Muscle layer of colon (tissue), 2 donors: ENCODE measurements around the gene ITGB5.

Source experiments
- H3K27ac ChIP-seq: one replicate; pipeline ENCODE4 v1.7.0; 2013; ENCODE audit warnings: low read depth, mild to moderate bottlenecking, low read length, moderate library complexity
- H3K27me3 ChIP-seq, 2 donors: one replicate each; pipeline ENCODE4 v1.7.0; 2013; ENCODE audit warnings: low read length in 2 of 2, mild to moderate bottlenecking in 2 of 2; ENCODE audit not compliant: insufficient read depth in 2 of 2, control insufficient read depth in 1 of 2
- H3K36me3 ChIP-seq: one replicate; pipeline ENCODE4 v1.7.0; 2013; ENCODE audit warnings: mild to moderate bottlenecking, low read length; ENCODE audit not compliant: insufficient read depth
- H3K4me1 ChIP-seq: one replicate; pipeline ENCODE4 v1.7.0; 2013; ENCODE audit warnings: mild to moderate bottlenecking, low read length; ENCODE audit not compliant: insufficient read depth
- H3K4me3 ChIP-seq, 2 donors: one replicate each; pipeline ENCODE4 v1.7.0; 2013; ENCODE audit warnings: low read length in 2 of 2, low read depth in 1 of 2, mild to moderate bottlenecking in 1 of 2, moderate library complexity in 1 of 2
- H3K9ac ChIP-seq: one replicate; pipeline ENCODE4 v1.7.0; 2013; ENCODE audit warnings: low read length
- H3K9me3 ChIP-seq: one replicate; pipeline ENCODE4 v1.7.0; 2013; ENCODE audit warnings: mild to moderate bottlenecking, low read length
- donor health status: abdominal sarcoma.
- donor health status: Adenocarcinoma of cecum.

The ITGB5 gene

GRCh38 chr3:124802702-124803101 lies 84.5 kb downstream of the ITGB5 start:
- Histone ChIP-seq H3K27ac (no peak overlapping the region), H3K27me3 (no peaks in the 10 kb centered on the region), H3K4me1 (peaks cover 19% of the 10 kb centered on the region), H3K4me3 (no peak overlapping the region), H3K9ac (no peak overlapping the region), H3K9me3 (no peaks in the 10 kb centered on the region), H3K36me3 (peaks cover 5% of the 10 kb centered on the region)

GRCh38 chr3:124802061-124802698 lies 85.0 kb downstream of the ITGB5 start:
- H3K4me1 ChIP-seq: peaks cover 19% of the 10 kb centered on the region
- no peak overlapping the region for H3K4me3 ChIP-seq
- no peaks in the 10 kb centered on the region for H3K27me3 ChIP-seq
- H3K9me3 ChIP-seq: no peaks in the 10 kb centered on the region
- H3K27ac ChIP-seq: no peak overlapping the region
- no peak overlapping the region for H3K9ac ChIP-seq
- peaks cover 8% of the 10 kb centered on the region for H3K36me3 ChIP-seq

GRCh38 chr3:124800511-124801258 lies 86.5 kb downstream of the ITGB5 start:
- Histone ChIP-seq H3K9ac (no peak overlapping the region), H3K4me3 (no peak overlapping the region), H3K36me3 (peaks cover 23% of the 10 kb centered on the region), H3K27ac (no peak overlapping the region), H3K4me1 (peaks cover 19% of the 10 kb centered on the region), H3K9me3 (no peaks in the 10 kb centered on the region), H3K27me3 (no peaks in the 10 kb centered on the region)

GRCh38 chr3:124800076-124800475 lies 87.1 kb downstream of the ITGB5 start:
- no peaks in the 10 kb centered on the region for H3K9me3 ChIP-seq
- no peak overlapping the region for H3K9ac ChIP-seq
- no peak overlapping the region for H3K27ac ChIP-seq
- H3K27me3 ChIP-seq: no peaks in the 10 kb centered on the region
- no peak overlapping the region for H3K4me3 ChIP-seq
- H3K36me3 ChIP-seq: peaks cover 27% of the 10 kb centered on the region
- H3K4me1 ChIP-seq: peaks cover 19% of the 10 kb centered on the region

- H3K36me3 ChIP-seq: peaks cover 30% of the 10 kb centered on the region
- peaks cover 19% of the 10 kb centered on the region for H3K4me1 ChIP-seq
- H3K27ac ChIP-seq: no peak overlapping the region
- no peaks in the 10 kb centered on the region for H3K27me3 ChIP-seq
- H3K9me3 ChIP-seq: no peaks in the 10 kb centered on the region
- no peak overlapping the region for H3K4me3 ChIP-seq
- no peak overlapping the region for H3K9ac ChIP-seq
Observed at GRCh38 chr3:124799676-124800075, 87.5 kb downstream of the ITGB5 start.

- Histone ChIP-seq H3K9ac (no peak overlapping the region), H3K4me1 (peaks cover 26% of the 10 kb centered on the region), H3K36me3 (peaks cover 43% of the 10 kb centered on the region), H3K4me3 (no peak overlapping the region), H3K27me3 (no peaks in the 10 kb centered on the region), H3K27ac (no peak overlapping the region), H3K9me3 (no peaks in the 10 kb centered on the region)
Observed at GRCh38 chr3:124797426-124797945, 89.7 kb downstream of the ITGB5 start.

GRCh38 chr3:124796477-124796876 lies 90.7 kb downstream of the ITGB5 start:
- no peaks in the 10 kb centered on the region for H3K9me3 ChIP-seq
- H3K4me1 ChIP-seq: peaks cover 36% of the 10 kb centered on the region
- no peaks in the 10 kb centered on the region for H3K27me3 ChIP-seq
- no peak overlapping the region for H3K9ac ChIP-seq
- no peak overlapping the region for H3K4me3 ChIP-seq
- H3K27ac ChIP-seq: no peak overlapping the region
- H3K36me3 ChIP-seq: peaks cover 43% of the 10 kb centered on the region

- peaks cover 33% of the 10 kb centered on the region for H3K4me1 ChIP-seq
- no peaks in the 10 kb centered on the region for H3K27me3 ChIP-seq
- no peak overlapping the region for H3K27ac ChIP-seq
- no peaks in the 10 kb centered on the region for H3K9me3 ChIP-seq
- no peak overlapping the region for H3K4me3 ChIP-seq
- peaks cover 43% of the 10 kb centered on the region for H3K36me3 ChIP-seq
- no peak overlapping the region for H3K9ac ChIP-seq
Observed at GRCh38 chr3:124793054-124793739, 94.0 kb downstream of the ITGB5 start.

GRCh38 chr3:124792341-124793040 lies 94.7 kb downstream of the ITGB5 start:
- H3K9ac ChIP-seq: no peak overlapping the region
- H3K9me3 ChIP-seq: no peaks in the 10 kb centered on the region
- no peak overlapping the region for H3K4me3 ChIP-seq
- H3K4me1 ChIP-seq: peaks cover 40% of the 10 kb centered on the region
- H3K27ac ChIP-seq: peak overlapping the region; percentile 7
- peaks cover 43% of the 10 kb centered on the region for H3K36me3 ChIP-seq
- no peaks in the 10 kb centered on the region for H3K27me3 ChIP-seq

- H3K4me1 ChIP-seq: peaks cover 48% of the 10 kb centered on the region
Observed at GRCh38 chr3:124791639-124792151, 95.5 kb downstream of the ITGB5 start.

GRCh38 chr3:124791142-124791541 lies 96.0 kb downstream of the ITGB5 start:
- H3K4me3 ChIP-seq: no peak overlapping the region
- H3K36me3 ChIP-seq: peaks cover 31% of the 10 kb centered on the region
- no peaks in the 10 kb centered on the region for H3K9me3 ChIP-seq
- peak overlapping the region; percentile 35 for H3K27ac ChIP-seq
- H3K4me1 ChIP-seq: peaks cover 54% of the 10 kb centered on the region
- H3K27me3 ChIP-seq: no peaks in the 10 kb centered on the region
- peak overlapping the region; percentile 10 for H3K9ac ChIP-seq

More at GRCh38 chr3:124791639-124792151, 95.5 kb downstream of the ITGB5 start:
- no peak overlapping the region for H3K4me3 ChIP-seq
- H3K36me3 ChIP-seq: peaks cover 36% of the 10 kb centered on the region
- H3K27ac ChIP-seq: peak overlapping the region; percentile 35
- no peaks in the 10 kb centered on the region for H3K9me3 ChIP-seq
- H3K9ac ChIP-seq: peak overlapping the region; percentile 10
- H3K27me3 ChIP-seq: no peaks in the 10 kb centered on the region
